ENCODE data around the gene TMEM59.

The TMEM59 gene

GRCh38 chr1:53979712-53980450 lies 73.1 kb downstream of the TMEM59 start:
- no peak for DNase-seq

Data from central memory CD4-positive, alpha-beta T cell (primary cell).